A172 (cell line): ENCODE data around the gene TNRC18. TPM values are rescaled to one million over a fixed set of nuclear protein-coding genes. Genes with fewer than 3 reads are reported as not detected.
"Not testable (repeated sequence)": the region's sequence is repeated elsewhere in the genome, so short reads cannot be mapped to it uniquely, and the experiment has no call there.

Experiments
- DNase-seq: peaks from one replicate; pipeline ENCODE4 v3.0.0-alpha.2; 2015; ENCODE audit warnings: low spot score
- total RNA-seq: library from RNA; depleted of rRNA; stranded (reverse); fragments of >200 nt; shearing (Covaris generic); gene quantifications from 2 replicates; pipeline ENCODE4 v1.2.3, GENCODE V29; 2014

TNRC18 gene
- total RNA-seq, 1 experiment from 2014 or later: 17.4 TPM

- DNase-seq: no peak
These were observed 46.4 kb downstream of the TNRC18 start for GRCh38 chr7:5377279-5377678.

- no peak for DNase-seq
These were observed 47.7 kb downstream of the TNRC18 start for GRCh38 chr7:5375925-5376324.

- DNase-seq: no peak
These were observed 49.2 kb downstream of the TNRC18 start for GRCh38 chr7:5374464-5374863.

GRCh38 chr7:5373300-5373699 is 50.3 kb downstream of the TNRC18 start:
- no peak for DNase-seq

GRCh38 chr7:5370454-5371353 is 52.9 kb downstream of the TNRC18 start:
- DNase-seq: no peak

- DNase-seq: no peak
These were observed 56.0 kb downstream of the TNRC18 start for GRCh38 chr7:5367661-5368060.

GRCh38 chr7:5365976-5366625 is 57.5 kb downstream of the TNRC18 start:
- peak; percentile 85 for DNase-seq

GRCh38 chr7:5363729-5364128 is 59.9 kb downstream of the TNRC18 start:
- DNase-seq: no peak

- DNase-seq: no peak
These were observed 61.2 kb downstream of the TNRC18 start for GRCh38 chr7:5362466-5362865.

- no peak for DNase-seq
These were observed 62.0 kb downstream of the TNRC18 start for GRCh38 chr7:5361446-5362127.

GRCh38 chr7:5360971-5361370 is 62.7 kb downstream of the TNRC18 start:
- no peak for DNase-seq

- no peak for DNase-seq
These were observed 63.2 kb downstream of the TNRC18 start for GRCh38 chr7:5360451-5360850.

- not testable (repeated sequence) for DNase-seq
These were observed 63.6 kb downstream of the TNRC18 start for GRCh38 chr7:5360021-5360420.

GRCh38 chr7:5359344-5359743 is 64.3 kb downstream of the TNRC18 start:
- no peak for DNase-seq

- no peak for DNase-seq
These were observed 65.7 kb downstream of the TNRC18 start for GRCh38 chr7:5357951-5358350.

- DNase-seq: no peak
These were observed 66.9 kb downstream of the TNRC18 start for GRCh38 chr7:5356751-5357119.

GRCh38 chr7:5354460-5355232 is 69.0 kb downstream of the TNRC18 start:
- DNase-seq: peak; percentile 27

GRCh38 chr7:5352440-5353010 is 71.1 kb downstream of the TNRC18 start:
- no peak for DNase-seq

GRCh38 chr7:5351507-5352265 is 71.9 kb downstream of the TNRC18 start:
- DNase-seq: peak; percentile 35

- no peak for DNase-seq
These were observed 72.8 kb downstream of the TNRC18 start for GRCh38 chr7:5350600-5351385.
